ENCODE measurements around the gene TENM4.

TENM4 gene

GRCh38 chr11:79150966-79151365 lies 289.9 kb downstream of the TENM4 start:
- in situ Hi-C loops (cut with MboI; ENCODE audit: low sequenced_read_pairs): no loop called here

DNA sequence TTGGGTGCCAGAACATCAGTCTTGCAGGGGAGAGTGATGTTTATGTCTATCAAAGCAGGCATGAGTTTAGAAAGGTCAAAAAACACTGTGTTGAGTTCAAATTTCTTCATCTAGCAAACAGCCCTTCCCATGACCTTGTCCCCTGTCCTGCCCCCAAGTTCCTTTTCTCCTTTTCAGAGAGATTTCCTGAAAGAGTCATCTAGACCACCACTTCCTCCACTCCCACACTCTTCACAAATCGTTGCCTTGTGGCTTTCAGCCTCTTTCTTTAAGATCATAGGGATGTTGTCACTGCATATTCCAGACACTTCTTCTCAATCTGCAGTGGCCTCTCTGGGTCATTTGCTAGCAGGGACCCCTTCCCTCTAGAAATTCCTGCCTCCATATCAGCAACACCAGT lies 290.5 kb downstream of the TENM4 start:
- in situ Hi-C loops (cut with MboI; ENCODE audit: low sequenced_read_pairs): no loop called here

DNA sequence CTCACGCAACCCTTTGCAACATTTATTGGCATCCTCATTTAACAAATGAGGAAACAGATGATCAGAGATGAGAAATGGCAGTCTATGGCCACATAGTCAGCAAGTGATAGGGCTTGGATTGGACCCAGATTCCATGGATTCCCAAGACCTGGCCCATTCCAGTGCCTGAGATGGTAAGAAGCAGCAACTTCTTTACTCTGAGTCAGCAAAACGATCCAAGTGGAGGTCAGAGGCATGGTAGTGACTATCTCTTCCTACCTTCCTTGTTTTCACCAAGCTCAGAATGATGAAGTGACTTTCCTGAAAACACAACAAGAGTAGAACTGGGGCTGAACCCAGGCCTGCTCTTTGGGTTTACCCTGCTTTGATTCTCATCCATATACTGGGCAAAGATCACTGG lies 293.1 kb downstream of the TENM4 start:
- in situ Hi-C loops (cut with MboI; ENCODE audit: low sequenced_read_pairs): no loop called here

- in situ Hi-C loops (cut with MboI; ENCODE audit: low sequenced_read_pairs): no loop called here
Measured at GRCh38 chr11:79147011-79147410, 293.8 kb downstream of the TENM4 start.

GRCh38 chr11:79139900-79140299 lies 300.9 kb downstream of the TENM4 start:
- in situ Hi-C loops (cut with MboI; ENCODE audit: low sequenced_read_pairs): no loop called here

DNA sequence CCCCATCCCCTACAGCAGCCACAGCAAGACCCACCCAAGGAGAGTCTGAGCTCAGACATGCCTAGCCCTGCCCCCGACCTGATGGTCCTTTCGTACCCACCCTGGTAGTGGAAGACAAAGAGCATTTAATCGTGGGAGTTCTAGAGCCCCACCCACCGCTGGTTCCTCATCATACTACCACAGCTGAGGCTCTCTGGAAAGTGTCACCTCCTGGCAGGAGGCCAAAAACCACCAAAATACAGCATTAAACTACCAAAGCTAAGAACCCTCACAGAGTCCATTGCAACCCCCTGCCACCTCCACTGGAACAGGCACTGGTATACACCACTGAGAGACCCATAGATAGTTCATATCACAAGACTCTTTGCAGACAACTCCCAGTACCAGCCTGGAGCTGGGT lies 311.1 kb downstream of the TENM4 start:
- in situ Hi-C loops (cut with MboI; ENCODE audit: low sequenced_read_pairs): no loop called here

- in situ Hi-C loops (cut with MboI; ENCODE audit: low sequenced_read_pairs): no loop called here
Measured at GRCh38 chr11:79128291-79128690, 312.5 kb downstream of the TENM4 start.

GRCh38 chr11:79122759-79123158 lies 318.1 kb downstream of the TENM4 start:
- in situ Hi-C loops (cut with MboI; ENCODE audit: low sequenced_read_pairs): no loop called here

DNA sequence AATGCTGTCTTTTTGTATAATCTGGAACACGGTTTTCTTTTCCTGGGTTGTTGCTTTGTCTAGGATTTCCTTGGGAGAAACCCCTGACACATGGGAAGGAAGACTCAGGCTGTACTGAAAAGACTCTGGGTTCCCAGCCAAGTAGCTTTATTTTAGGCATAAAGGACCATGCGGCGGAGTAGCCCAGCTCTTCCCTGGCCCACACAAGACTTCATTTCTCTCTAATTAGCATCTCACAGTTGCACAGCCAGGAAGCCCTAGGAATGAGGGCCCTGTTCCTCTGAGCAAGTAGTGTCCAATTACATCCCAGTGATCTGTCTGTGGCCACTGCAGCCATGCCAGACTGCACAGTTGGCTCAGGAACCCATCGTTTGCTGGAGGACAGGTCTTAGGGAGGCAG lies 319.5 kb downstream of the TENM4 start:
- in situ Hi-C loops (cut with MboI; ENCODE audit: low sequenced_read_pairs): no loop called here

GRCh38 chr11:79119491-79120284 lies 321.1 kb downstream of the TENM4 start:
- in situ Hi-C loops (cut with MboI; ENCODE audit: low sequenced_read_pairs): no loop called here

DNA sequence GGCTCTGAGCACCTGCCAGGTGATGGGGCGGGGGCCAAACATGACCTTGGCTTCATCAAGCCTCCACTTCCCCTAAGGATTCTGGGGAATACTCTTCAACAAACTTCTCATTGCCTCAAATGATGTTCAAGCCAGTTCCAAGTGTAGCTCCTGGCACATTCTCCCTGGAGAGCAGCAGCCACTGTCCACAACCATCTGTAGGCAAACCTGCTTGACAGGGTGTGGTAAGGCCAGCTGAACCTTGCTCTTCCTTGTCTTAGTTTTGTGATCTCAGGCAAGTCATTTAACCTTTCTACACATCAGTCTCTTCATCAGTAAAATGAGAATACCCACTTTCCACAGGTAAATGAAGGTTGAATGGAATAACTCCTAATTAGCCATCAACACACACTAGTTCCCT lies 323.3 kb downstream of the TENM4 start:
- in situ Hi-C loops (cut with MboI; ENCODE audit: low sequenced_read_pairs): no loop called here

- in situ Hi-C loops (cut with MboI; ENCODE audit: low sequenced_read_pairs): no loop called here
Measured at GRCh38 chr11:79116600-79116999, 324.2 kb downstream of the TENM4 start.

GRCh38 chr11:79113054-79113690 lies 327.7 kb downstream of the TENM4 start:
- in situ Hi-C loops (cut with MboI; ENCODE audit: low sequenced_read_pairs): no loop called here

- in situ Hi-C loops (cut with MboI; ENCODE audit: low sequenced_read_pairs): no loop called here
Measured at GRCh38 chr11:79110796-79111195, 330.0 kb downstream of the TENM4 start.

DNA sequence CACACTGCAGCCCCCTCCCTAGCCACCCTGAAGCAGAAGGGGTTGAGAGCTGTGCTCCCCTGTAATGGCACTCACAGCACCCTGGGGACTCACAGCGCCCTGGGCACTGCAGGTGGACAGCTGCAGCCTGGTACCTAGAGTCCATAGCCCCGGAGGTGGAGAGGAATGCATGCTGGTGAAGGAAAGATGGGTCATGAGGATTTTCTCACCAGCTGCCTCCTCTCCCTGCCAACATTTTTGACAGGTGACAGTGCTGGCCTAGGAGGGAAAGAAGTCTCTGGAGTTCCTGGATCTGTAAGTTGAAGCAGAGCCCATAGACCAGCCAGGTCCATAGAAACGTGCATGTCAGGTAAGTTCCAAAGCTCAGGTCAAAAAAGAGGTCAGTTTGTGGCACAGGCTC lies 330.5 kb downstream of the TENM4 start:
- in situ Hi-C loops (cut with MboI; ENCODE audit: low sequenced_read_pairs): no loop called here

GRCh38 chr11:79108851-79109250 lies 332.0 kb downstream of the TENM4 start:
- in situ Hi-C loops (cut with MboI; ENCODE audit: low sequenced_read_pairs): no loop called here

DNA sequence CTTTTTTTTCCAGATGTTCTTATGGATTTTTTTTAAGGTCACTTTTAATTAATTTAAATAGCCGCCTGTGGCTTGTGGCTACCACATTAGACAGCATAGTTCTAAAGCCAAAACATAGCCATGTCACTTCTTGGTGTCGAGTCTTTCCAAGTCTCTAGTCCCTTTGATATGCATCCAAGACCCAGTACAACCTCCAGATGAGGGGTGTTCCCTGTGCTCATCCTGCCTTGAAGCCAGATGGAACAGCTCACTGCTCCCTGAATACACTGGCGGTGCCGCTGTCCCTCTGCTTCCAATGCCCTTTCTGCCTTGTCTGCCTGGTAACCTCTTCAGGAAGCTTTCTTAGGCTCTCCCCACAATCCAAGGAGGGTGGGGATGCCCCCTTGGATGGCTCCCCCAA lies 338.0 kb downstream of the TENM4 start:
- in situ Hi-C loops (cut with MboI; ENCODE audit: low sequenced_read_pairs): no loop called here

GRCh38 chr11:79101656-79102055 lies 339.2 kb downstream of the TENM4 start:
- in situ Hi-C loops (cut with MboI; ENCODE audit: low sequenced_read_pairs): no loop called here

DNA sequence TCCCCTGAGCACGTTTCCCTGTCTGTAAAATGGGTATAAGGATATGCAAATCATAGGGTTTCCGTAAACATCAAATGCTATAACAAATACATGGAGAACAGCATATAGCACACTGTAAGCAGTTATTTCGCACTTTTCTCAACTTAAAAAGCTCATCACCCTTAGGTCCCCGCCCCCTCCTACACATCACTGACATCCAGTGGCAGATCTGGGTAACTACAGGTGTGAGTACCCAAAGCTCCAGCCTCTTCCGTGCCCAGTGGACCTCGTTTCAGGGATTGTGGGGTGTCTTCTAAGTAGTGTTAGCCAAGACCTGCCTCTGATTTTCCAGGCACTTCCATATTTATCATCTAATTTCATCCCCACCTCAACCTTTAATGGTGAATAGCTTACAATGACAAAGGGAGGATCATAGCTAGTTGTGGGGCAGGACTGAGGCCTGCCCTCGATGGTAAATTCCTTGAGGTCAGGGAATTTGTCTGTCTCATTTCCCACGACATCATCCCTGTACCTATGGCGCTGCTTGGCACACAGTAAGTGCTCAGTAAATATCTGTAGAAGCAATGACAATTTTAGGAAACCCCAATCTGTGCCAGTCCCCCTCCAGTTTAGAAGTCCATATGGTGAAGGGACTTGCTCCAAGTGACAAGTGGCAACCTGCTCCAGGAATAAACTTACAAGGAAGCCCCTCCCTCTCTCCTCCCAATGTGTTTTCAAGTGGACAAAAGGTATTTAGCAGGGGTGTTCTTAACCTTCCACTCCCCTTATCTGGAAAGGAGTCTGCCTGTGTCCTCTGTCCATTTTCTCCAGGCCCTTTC lies 340.5 kb downstream of the TENM4 start:
- in situ Hi-C loops (cut with MboI; ENCODE audit: low sequenced_read_pairs): no loop called here

GRCh38 chr11:79098146-79098545 lies 342.7 kb downstream of the TENM4 start:
- in situ Hi-C loops (cut with MboI; ENCODE audit: low sequenced_read_pairs): no loop called here

- in situ Hi-C loops (cut with MboI; ENCODE audit: low sequenced_read_pairs): no loop called here
Measured at GRCh38 chr11:79097246-79097875, 343.5 kb downstream of the TENM4 start.
